GM18505 (cell line): ENCODE measurements around the gene NUMA1.

Experiments used
- ATAC-seq: cut with Tn5 transposase; IDR thresholded peaks from one replicate; pipeline ENCODE4 v1.9.1; 2021; ENCODE audit not compliant: unreplicated experiment
- POLR2A ChIP-seq: IDR thresholded peaks from 4 replicates; pipeline ENCODE4 v1.6.1; 2011; ENCODE audit warnings: borderline replicate concordance; ENCODE audit not compliant: insufficient read depth, insufficient read length; ENCODE audit errors: extremely low read depth

Gene NUMA1

GRCh38 chr11:72008728-72009127 is 71.6 kb downstream of the NUMA1 start:
- ATAC-seq: no peak
- no peak for TF ChIP-seq POLR2A

- no peak for TF ChIP-seq POLR2A
- ATAC-seq: no peak
These were observed 72.8 kb downstream of the NUMA1 start for GRCh38 chr11:72007587-72007986.

GRCh38 chr11:72007089-72007476 is 73.3 kb downstream of the NUMA1 start:
- no peak for ATAC-seq

GRCh38 chr11:72006309-72007088 is 73.8 kb downstream of the NUMA1 start:
- no peak for ATAC-seq
- no peak for TF ChIP-seq POLR2A

More at GRCh38 chr11:72007089-72007476, 73.3 kb downstream of the NUMA1 start:
- TF ChIP-seq POLR2A: peak; percentile 17

- TF ChIP-seq POLR2A: no peak
- no peak for ATAC-seq
These were observed 74.7 kb downstream of the NUMA1 start for GRCh38 chr11:72005347-72006260.

GRCh38 chr11:72004515-72005346 is 75.6 kb downstream of the NUMA1 start:
- no peak for ATAC-seq
- no peak for TF ChIP-seq POLR2A

- TF ChIP-seq POLR2A: no peak
- ATAC-seq: no peak
These were observed 76.6 kb downstream of the NUMA1 start for GRCh38 chr11:72003776-72004171.

GRCh38 chr11:72002841-72003775 is 77.2 kb downstream of the NUMA1 start:
- no peak for TF ChIP-seq POLR2A
- no peak for ATAC-seq

- TF ChIP-seq POLR2A: peak; percentile 42
- no peak for ATAC-seq
These were observed 78.3 kb downstream of the NUMA1 start for GRCh38 chr11:72001834-72002591.

GRCh38 chr11:72001285-72001684 is 79.1 kb downstream of the NUMA1 start:
- no peak for ATAC-seq
- no peak for TF ChIP-seq POLR2A

GRCh38 chr11:72000202-72000867 is 80.0 kb downstream of the NUMA1 start:
- TF ChIP-seq POLR2A: peak; percentile 29
- ATAC-seq: no peak

- TF ChIP-seq POLR2A: no peak
- no peak for ATAC-seq
These were observed 80.5 kb downstream of the NUMA1 start for GRCh38 chr11:71999798-72000197.

GRCh38 chr11:71999362-71999761 is 81.0 kb downstream of the NUMA1 start:
- no peak for TF ChIP-seq POLR2A
- ATAC-seq: no peak
